GM21447 (cell line): Measurements from ENCODE around the gene CDH9.

Experiments used
- ATAC-seq: cut with Tn5 transposase; IDR thresholded peaks from one replicate; pipeline ENCODE4 v1.9.1; 2021; ENCODE audit not compliant: unreplicated experiment

The CDH9 gene

GRCh38 chr5:26843677-26844076, 194.7 kb downstream of the CDH9 start:
- ATAC-seq, result no peak

- no peak for ATAC-seq
Measured at GRCh38 chr5:26833596-26833995, 204.8 kb downstream of the CDH9 start.
